NCI-H1930 (cell line): ENCODE data around the gene TOM1.

ENCODE experiments used
- DNase-seq, 2 experiments: peaks; one replicate each; lab custom pipeline; 2025; lab: John Stamatoyannopoulos, UW

TOM1 gene

GRCh38 chr22:35307372-35307771 lies 7.7 kb downstream of the TOM1 start:
- no peak for DNase-seq

DNA sequence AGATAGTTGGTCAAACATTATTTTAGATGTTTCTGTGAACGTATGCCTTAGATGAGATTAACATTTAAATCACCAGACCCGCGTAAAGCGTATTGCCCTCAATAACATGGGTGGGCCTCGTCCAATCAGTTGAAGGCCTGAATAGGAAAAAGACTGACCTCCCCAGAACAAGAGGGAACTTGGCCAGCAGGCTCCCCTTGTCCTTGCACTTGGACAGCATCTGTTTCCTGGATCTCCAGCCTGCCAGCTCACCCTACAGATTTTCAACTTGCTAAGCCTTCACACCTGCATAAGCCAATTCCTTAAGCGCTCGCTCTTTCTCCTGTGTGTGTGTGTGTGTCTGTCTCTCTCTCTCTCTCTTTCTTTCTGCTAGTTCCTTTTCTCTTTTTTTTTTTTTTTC lies 8.2 kb downstream of the TOM1 start:
- no peak for DNase-seq

DNA sequence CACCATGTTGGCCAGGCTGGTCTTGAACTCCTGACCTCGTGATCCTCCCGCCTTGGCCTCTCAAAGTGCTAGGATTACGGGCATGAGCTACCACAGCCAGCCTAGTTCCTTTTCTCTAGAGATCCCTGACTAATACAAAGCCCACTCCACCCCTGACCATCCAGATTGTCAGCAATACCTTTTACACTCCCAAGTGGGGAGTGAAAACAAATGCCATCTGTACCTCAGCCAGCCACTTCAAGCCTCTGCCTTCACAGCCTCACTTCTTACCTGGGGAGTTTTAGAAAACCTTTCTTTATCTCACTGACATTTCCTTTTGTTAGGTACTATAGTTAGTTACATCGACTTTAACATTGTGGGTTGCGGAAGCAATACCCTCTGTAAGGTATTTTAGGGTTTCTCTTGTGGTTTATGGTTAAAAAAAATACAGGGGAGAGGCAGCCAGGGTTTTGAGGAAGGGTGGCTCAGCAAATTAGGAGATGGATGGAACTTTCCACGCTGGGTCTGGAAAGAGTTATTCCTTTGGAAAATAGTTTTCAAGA lies 8.9 kb downstream of the TOM1 start:
- no peak for DNase-seq

GRCh38 chr22:35310556-35311550 lies 11.2 kb downstream of the TOM1 start:
- DNase-seq = no peak

GRCh38 chr22:35311551-35311999 lies 11.9 kb downstream of the TOM1 start:
- DNase-seq = no peak

- DNase-seq = no peak
Observed at GRCh38 chr22:35312198-35313059, 12.7 kb downstream of the TOM1 start.

GRCh38 chr22:35313311-35314121 lies 13.8 kb downstream of the TOM1 start:
- DNase-seq = no peak

GRCh38 chr22:35314161-35314942 lies 14.7 kb downstream of the TOM1 start:
- DNase-seq = no peak

GRCh38 chr22:35315141-35315854 lies 15.6 kb downstream of the TOM1 start:
- no peak for DNase-seq

DNA sequence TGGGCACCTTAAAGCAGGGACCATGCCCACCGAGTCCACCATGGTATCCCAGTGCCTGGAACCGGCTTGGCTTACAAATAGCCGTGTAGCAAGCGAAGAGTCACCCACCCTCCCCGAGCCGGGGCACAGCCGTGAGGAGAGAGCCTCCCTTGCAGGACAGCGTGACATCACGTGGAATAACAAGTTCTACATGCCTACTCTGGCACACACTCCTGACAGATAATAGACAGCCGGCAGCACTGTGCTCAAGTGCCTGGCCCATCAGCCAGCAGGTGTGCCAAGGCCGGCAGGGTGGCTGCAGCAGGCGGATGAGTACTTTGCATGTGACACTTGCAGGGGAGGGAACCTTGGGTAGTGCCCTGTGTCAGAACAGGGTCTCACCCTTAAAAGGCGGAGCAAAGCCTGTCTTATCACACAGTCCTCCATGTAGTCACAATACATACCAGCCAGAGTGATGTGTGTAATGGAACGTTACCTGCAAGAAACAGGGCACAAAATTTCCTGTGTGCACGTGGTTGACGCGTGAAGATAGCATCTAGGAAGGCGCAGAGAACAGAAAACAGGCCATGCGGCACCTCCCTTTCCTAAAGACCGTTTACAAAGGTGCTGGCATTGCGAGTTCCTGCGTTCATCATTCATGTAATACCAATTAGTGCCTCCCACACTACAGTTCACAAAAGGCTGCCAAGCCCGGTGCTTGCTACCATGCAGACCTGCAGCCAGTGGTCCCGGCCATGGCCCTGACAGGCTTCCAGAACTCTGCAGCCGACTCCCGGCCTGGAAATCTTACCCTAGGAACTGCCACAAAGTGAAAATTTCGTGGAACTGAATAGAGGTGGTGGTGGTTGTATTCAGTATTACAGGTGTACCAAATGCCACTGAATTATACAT lies 16.4 kb downstream of the TOM1 start:
- no peak for DNase-seq

- no peak for DNase-seq
Observed at GRCh38 chr22:35316751-35317150, 17.1 kb downstream of the TOM1 start.

- DNase-seq = no peak
Observed at GRCh38 chr22:35317680-35318290, 18.1 kb downstream of the TOM1 start.

GRCh38 chr22:35318346-35319215 lies 18.9 kb downstream of the TOM1 start:
- DNase-seq = no peak

DNA sequence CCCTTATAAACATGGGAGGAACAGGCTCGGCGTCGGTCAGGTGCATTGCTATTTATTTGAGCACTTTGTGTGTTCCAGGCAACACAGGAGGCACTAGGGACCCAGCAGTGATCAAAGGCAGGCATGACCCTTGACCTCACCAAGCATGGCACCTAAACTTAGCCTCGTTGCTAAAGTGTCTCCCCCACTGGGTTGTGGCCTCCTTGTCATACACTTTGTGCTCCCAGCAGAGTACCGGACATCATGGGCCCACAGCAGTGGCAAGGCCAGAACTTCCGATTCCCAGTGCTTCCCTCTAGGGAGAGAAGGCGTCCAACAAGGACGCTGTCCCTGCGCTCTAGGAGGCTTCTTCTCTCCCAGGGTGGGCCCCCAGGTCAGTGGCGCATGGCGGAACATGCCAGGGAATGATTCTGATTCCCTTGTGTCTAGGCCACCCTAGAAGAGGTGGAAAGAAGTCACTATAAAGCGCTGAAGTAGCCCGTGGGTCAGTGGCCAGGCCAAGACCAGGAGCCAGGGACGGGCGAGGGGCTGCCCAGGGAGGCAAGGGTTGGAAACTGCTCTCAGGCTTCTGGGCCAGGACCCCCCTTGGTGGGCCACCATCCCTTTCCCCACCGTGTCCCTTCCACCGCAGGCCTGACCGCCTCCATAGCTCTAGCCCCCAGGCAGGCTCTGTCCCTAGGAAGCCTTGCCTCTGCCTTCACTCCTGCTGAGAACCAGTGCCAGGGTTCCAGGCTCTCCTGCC lies 19.7 kb downstream of the TOM1 start:
- no peak for DNase-seq

- no peak for DNase-seq
Observed at GRCh38 chr22:35322126-35322525, 22.4 kb downstream of the TOM1 start.

DNA sequence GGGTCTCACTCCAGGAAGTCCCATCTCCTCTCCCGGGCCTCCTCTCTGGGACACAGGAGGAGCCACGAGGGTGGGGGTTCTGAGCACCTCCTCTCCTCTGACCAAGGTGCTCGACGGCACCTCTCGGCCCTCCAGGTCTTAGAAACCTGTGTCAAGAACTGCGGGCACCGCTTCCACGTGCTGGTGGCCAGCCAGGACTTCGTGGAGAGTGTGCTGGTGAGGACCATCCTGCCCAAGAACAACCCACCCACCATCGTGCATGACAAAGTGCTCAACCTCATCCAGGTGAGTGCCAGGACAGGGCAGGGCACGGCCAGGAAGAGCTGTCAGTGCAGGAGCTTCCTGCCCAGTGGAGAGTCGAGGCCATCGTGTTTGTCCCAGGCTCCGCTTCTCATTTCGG lies 23.2 kb downstream of the TOM1 start:
- no peak for DNase-seq

GRCh38 chr22:35323305-35323704 lies 23.6 kb downstream of the TOM1 start:
- no peak for DNase-seq
